ENCODE results near the gene GOLGA7B.

GRCh38 chr10:97827702-97828291 lies 21.8 kb upstream of the GOLGA7B start:
- TF ChIP-seq CTCF (IDR thresholded peaks at IDR 0.05) (no peak), POLR2A (IDR thresholded peaks at IDR 0.05) (no peak), POLR2AphosphoS5 (IDR thresholded peaks at IDR 0.05) (no peak), EP300 (IDR thresholded peaks at IDR 0.05) (no peak)

All from upper lobe of left lung (tissue), 4 donors.